ENCODE results near the gene CAP2. TPM values are rescaled to one million over a fixed set of nuclear protein-coding genes. Genes with fewer than 3 reads are reported as not detected.

The CAP2 gene
- total and polyA plus RNA-seq, 2 experiments from 2014 or later, result 6.7 to 9.1 TPM

GRCh38 chr6:17456711-17457110, 63.3 kb downstream of the CAP2 start:
- Histone ChIP-seq H3K36me3 (ENCODE audit: insufficient read depth) (no peaks in the 10 kb centered on the region), H2AFZ (no peak overlapping the region), H3K27me3 (ENCODE audit: insufficient read depth) (no peaks in the 10 kb centered on the region), H4K20me1 (replicated peaks; ENCODE audit: insufficient read depth) (no peaks in the 10 kb centered on the region), H3K4me1 (ENCODE audit: insufficient read depth) (0 out of 2 replicates have a peak, but pooled peaks cover 6% of the 10 kb centered on the region), H3K27ac (ENCODE audit: low read depth) (no peak overlapping the region), H3K79me2 (replicated peaks; ENCODE audit: insufficient read depth) (no peaks in the 10 kb centered on the region), H3K4me2 (no peak overlapping the region), H3F3A (replicated peaks; ENCODE audit: low read depth) (no peaks in the 10 kb centered on the region), H3K4me3 (no peak overlapping the region), H3K9me2 (ENCODE audit: insufficient read depth) (no peaks in the 10 kb centered on the region)
- TF ChIP-seq REST (IDR thresholded peaks at IDR 0.05; ENCODE audit: unreplicated experiment), result no peak
- TF ChIP-seq JUNB (IDR thresholded peaks at IDR 0.05; ENCODE audit: unreplicated experiment), result no peak
- TF ChIP-seq ZNF331 (CRISPR knock-in tag; IDR thresholded peaks at IDR 0.05; ENCODE audit: low read depth), result no peak
- TF ChIP-seq EZH2phosphoT487 (IDR thresholded peaks at IDR 0.05; ENCODE audit: unreplicated experiment), result no peak
- TF ChIP-seq ZNF462 (CRISPR knock-in tag; IDR thresholded peaks at IDR 0.05), result no peak
- no peak for TF ChIP-seq NANOG (IDR thresholded peaks at IDR 0.05; ENCODE audit: borderline replicate concordance)
- no peak for TF ChIP-seq CTCF (conservative IDR thresholded peaks at IDR 0.05; ENCODE audit: low read depth in 2 of 2)
- TF ChIP-seq ETS1 (IDR thresholded peaks at IDR 0.05), result no peak
- TF ChIP-seq STAT1 (IDR thresholded peaks at IDR 0.05; ENCODE audit: unreplicated experiment), result no peak
- TF ChIP-seq CREB1 (CRISPR knock-in tag; IDR thresholded peaks at IDR 0.05; ENCODE audit: low read depth), result no peak
- TF ChIP-seq EZH2 (IDR thresholded peaks at IDR 0.05; ENCODE audit: low read depth, unreplicated experiment), result no peak
- H3K4me3 Mint-ChIP-seq, result no peak overlapping the region
- H3K27me3 Mint-ChIP-seq (ENCODE audit: insufficient read depth, low read depth, poor library complexity), result no peaks in the 10 kb centered on the region
- H3K36me3 Mint-ChIP-seq (ENCODE audit: low read depth), result no peaks in the 10 kb centered on the region; the same call in 2 of the 3 replicates
- DNase-seq (ENCODE audit: low spot score), result no peak
- H3K9me3 Mint-ChIP-seq, result no peaks in the 10 kb centered on the region
- peaks cover 11% of the 10 kb centered on the region; the same call in 2 of the 3 replicates for H3K4me1 Mint-ChIP-seq
- ATAC-seq, result no peak
- no peak overlapping the region for H3K27ac Mint-ChIP-seq

Data from GM23338 (cell line).